K562 (cell line): ENCODE measurements around the gene EPB41L4B.

Experiments used
- ARID3A ChIP-seq: IDR thresholded peaks from 2 replicates; pipeline ENCODE4 v1.6.1; 2012; ENCODE audit warnings: low read depth, low read length, improper control_type of control experiment, borderline replicate concordance
- ATF2 ChIP-seq: sonication (generic); formaldehyde crosslinking; IDR thresholded peaks from 2 replicates; pipeline ENCODE4 v1.8.1; 2022; ENCODE audit warnings: missing genetic modification reagents
- ATF3 ChIP-seq, 2 experiments: fragments of 450-650 bp in 1 of 2; sonication (generic) in 1 of 2; formaldehyde crosslinking in 1 of 2; IDR thresholded peaks in 1 of 2; conservative IDR thresholded peaks in 1 of 2; 2 replicates each; pipeline versions ENCODE4 v1.6.1 to v1.8.1; 2016 to 2023; ENCODE audit warnings: mild to moderate bottlenecking in 2 of 2, moderate library complexity in 2 of 2, inconsistent platforms in 1 of 2, missing genetic modification reagents in 1 of 2
- BRCA1 ChIP-seq, 2 experiments: fragments of 450-650 bp in 1 of 2; sonication (generic) in 1 of 2; formaldehyde crosslinking in 1 of 2; IDR thresholded peaks; 2 replicates each; pipeline versions ENCODE4 v1.5.0 to v1.6.1; 2017 to 2020; ENCODE audit warnings: mild to moderate bottlenecking in 1 of 2, missing genetic modification reagents in 1 of 2
- CBX1 ChIP-seq: sonication (generic); IDR thresholded peaks from 2 replicates; pipeline ENCODE4 v1.6.1; 2016; ENCODE audit warnings: antibody characterized with exemption, low read depth, mild to moderate bottlenecking
- CTCF ChIP-seq, 3 experiments: IDR thresholded peaks in 2 of 3; conservative IDR thresholded peaks in 1 of 3; 2 replicates each; pipeline ENCODE4 v1.5.1; 2011 to 2012; ENCODE audit warnings: low read length in 3 of 3, mild to moderate bottlenecking in 3 of 3, control low read depth in 2 of 3, improper control_type of control experiment in 1 of 3, inconsistent platforms in 1 of 3, low read depth in 1 of 3, mixed read lengths in 1 of 3, moderate library complexity in 1 of 3; ENCODE audit not compliant: insufficient read depth in 2 of 3
- FOSL1 ChIP-seq: fragments of 200-800 bp; sonication (Bioruptor generic); conservative IDR thresholded peaks from 2 replicates; pipeline ENCODE4 v1.6.1; 2016; ENCODE audit warnings: missing genetic modification characterization, missing compliant biosample characterization
- GMEB1 ChIP-seq: fragments of 250-450 bp; sonication (Bioruptor Pico); IDR thresholded peaks from 2 replicates; pipeline ENCODE4 v1.4.0; 2020; ENCODE audit warnings: mild to moderate bottlenecking
- PATZ1 ChIP-seq: fragments of 250-450 bp; sonication (Bioruptor Pico); IDR thresholded peaks from 2 replicates; pipeline ENCODE4 v1.5.0; 2020; ENCODE audit warnings: mild to moderate bottlenecking, borderline replicate concordance
- SRSF1 ChIP-seq: fragments of 200-400 bp; formaldehyde crosslinking; IDR thresholded peaks from 2 replicates; pipeline ENCODE4 v1.6.1; 2017; ENCODE audit warnings: mild to moderate bottlenecking, low read depth, low read length, moderate library complexity
- STAG1 ChIP-seq: sonication (generic); formaldehyde crosslinking; IDR thresholded peaks from 2 replicates; pipeline ENCODE4 v1.5.0; 2020; ENCODE audit warnings: missing genetic modification reagents, borderline replicate concordance
- ZZZ3 ChIP-seq: fragments of 450-650 bp; IDR thresholded peaks from 2 replicates; pipeline ENCODE4 v1.6.1; 2016; ENCODE audit warnings: antibody characterized with exemption, mild to moderate bottlenecking, moderate library complexity

- TF ChIP-seq ARID3A, result no peak
- no peak for TF ChIP-seq CBX1
- no peak for TF ChIP-seq BRCA1 (IDR thresholded peaks at IDR 0.05)
- no peak for TF ChIP-seq BRCA1 (CRISPR knock-in tag; IDR thresholded peaks at IDR 0.05)
- no peak for TF ChIP-seq GMEB1
- no peak for TF ChIP-seq FOSL1 (tag)
- TF ChIP-seq CTCF (IDR thresholded peaks at IDR 0.05 in 2 of 3, conservative IDR thresholded peaks at IDR 0.05 in 1 of 3; ENCODE audit: insufficient read depth in 2 of 3, low read depth in 1 of 3, low read length in 3 of 3), result no peak
- no peak for TF ChIP-seq ZZZ3
- TF ChIP-seq STAG1 (CRISPR knock-in tag), result no peak
- no peak for TF ChIP-seq PATZ1
- no peak for TF ChIP-seq ATF3 (IDR thresholded peaks at IDR 0.05)
- TF ChIP-seq ATF3 (CRISPR knock-in tag; conservative IDR thresholded peaks at IDR 0.05), result no peak
- no peak for TF ChIP-seq SRSF1
- no peak for TF ChIP-seq ATF2 (CRISPR knock-in tag)
Observed at GRCh38 chr9:109299891-109300290, 21.0 kb downstream of the EPB41L4B start.
